NCI-H526 (cell line): Measurements from ENCODE around the gene MAP3K13.

Experiments
- DNase-seq, 2 experiments: peaks; one replicate each; lab custom pipeline; 2025; lab: John Stamatoyannopoulos, UW

The MAP3K13 gene

GRCh38 chr3:185362850-185363661 lies at the start of gene MAP3K13:
MAP3K13 (plus strand) TSS chr3:185363136; CDS start chr3:185428582, 65,446 bp downstream.
- DNase-seq: peak; percentile 92 to 94

GRCh38 chr3:185313693-185314246 lies 49.2 kb upstream of the MAP3K13 start:
- no peak for DNase-seq

- DNase-seq: no peak
Measured at GRCh38 chr3:185316740-185317412, 46.1 kb upstream of the MAP3K13 start.

GRCh38 chr3:185317674-185318073 lies 45.3 kb upstream of the MAP3K13 start:
- DNase-seq: no peak

GRCh38 chr3:185318141-185318540 lies 44.8 kb upstream of the MAP3K13 start:
- peak; percentile 95 to 98 for DNase-seq

GRCh38 chr3:185319801-185320200 lies 43.1 kb upstream of the MAP3K13 start:
- no peak for DNase-seq

- no peak for DNase-seq
Measured at GRCh38 chr3:185320949-185321348, 42.0 kb upstream of the MAP3K13 start.

GRCh38 chr3:185322101-185322719 lies 40.7 kb upstream of the MAP3K13 start:
- no peak for DNase-seq

GRCh38 chr3:185325946-185326791 lies 36.8 kb upstream of the MAP3K13 start:
- no peak for DNase-seq

GRCh38 chr3:185327062-185327461 lies 35.9 kb upstream of the MAP3K13 start:
- no peak for DNase-seq

- no peak for DNase-seq
Measured at GRCh38 chr3:185328324-185329004, 34.5 kb upstream of the MAP3K13 start.

- no peak for DNase-seq
Measured at GRCh38 chr3:185330238-185330637, 32.7 kb upstream of the MAP3K13 start.

GRCh38 chr3:185330644-185331043 lies 32.3 kb upstream of the MAP3K13 start:
- no peak for DNase-seq

- DNase-seq: no peak
Measured at GRCh38 chr3:185332026-185332735, 30.8 kb upstream of the MAP3K13 start.

GRCh38 chr3:185335799-185336198 lies 27.1 kb upstream of the MAP3K13 start:
- DNase-seq: no peak

- peak; percentile 28 to 31 for DNase-seq
Measured at GRCh38 chr3:185337231-185337816, 25.6 kb upstream of the MAP3K13 start.

GRCh38 chr3:185339945-185340344 lies 23.0 kb upstream of the MAP3K13 start:
- no peak for DNase-seq

- DNase-seq: no peak
Measured at GRCh38 chr3:185340751-185341150, 22.2 kb upstream of the MAP3K13 start.

GRCh38 chr3:185341616-185342458 lies 21.1 kb upstream of the MAP3K13 start:
- no peak for DNase-seq
